HG03060 (cell line): Measurements from ENCODE around the gene RAB3A.
A peak's percentile ranks its signal among the peaks of the same experiment; 100 is the strongest.

Experiments used
- ATAC-seq: cut with Tn5 transposase; IDR thresholded peaks from one replicate; pipeline ENCODE4 v1.9.1; 2021; ENCODE audit warnings: low read depth, moderate number of reproducible peaks; ENCODE audit not compliant: unreplicated experiment

Gene RAB3A

GRCh38 chr19:18203863-18204393 is at the start of gene RAB3A:
Gene RAB3A, minus strand, starts transcription at chr19:18204042. Its CDS starts 1,302 bp downstream, at chr19:18202740.
- ATAC-seq = peak; percentile 80

- ATAC-seq = no peak
Measured at GRCh38 chr19:18253130-18253529, 49.3 kb upstream of the RAB3A start.

- no peak for ATAC-seq
Measured at GRCh38 chr19:18252370-18252717, 48.5 kb upstream of the RAB3A start.

GRCh38 chr19:18251587-18252369 is 47.9 kb upstream of the RAB3A start:
- ATAC-seq = no peak

- ATAC-seq = no peak
Measured at GRCh38 chr19:18249834-18250233, 46.0 kb upstream of the RAB3A start.

GRCh38 chr19:18245297-18245696 is 41.5 kb upstream of the RAB3A start:
- no peak for ATAC-seq

GRCh38 chr19:18239303-18239702 is 35.5 kb upstream of the RAB3A start:
- ATAC-seq = no peak

- no peak for ATAC-seq
Measured at GRCh38 chr19:18234194-18234593, 30.4 kb upstream of the RAB3A start.

- no peak for ATAC-seq
Measured at GRCh38 chr19:18233224-18233825, 29.5 kb upstream of the RAB3A start.

- no peak for ATAC-seq
Measured at GRCh38 chr19:18232540-18233223, 28.8 kb upstream of the RAB3A start.

- no peak for ATAC-seq
Measured at GRCh38 chr19:18231775-18232174, 27.9 kb upstream of the RAB3A start.

- ATAC-seq = no peak
Measured at GRCh38 chr19:18230941-18231734, 27.3 kb upstream of the RAB3A start.

GRCh38 chr19:18229915-18230314 is 26.1 kb upstream of the RAB3A start:
- ATAC-seq = no peak

- ATAC-seq = no peak
Measured at GRCh38 chr19:18229474-18229873, 25.6 kb upstream of the RAB3A start.

GRCh38 chr19:18227781-18228271 is 24.0 kb upstream of the RAB3A start:
- ATAC-seq = no peak

GRCh38 chr19:18226956-18227780 is 23.3 kb upstream of the RAB3A start:
- ATAC-seq = no peak

- ATAC-seq = no peak
Measured at GRCh38 chr19:18225702-18226468, 22.0 kb upstream of the RAB3A start, which contains the start of gene PDE4C. Gene PDE4C, minus strand, starts transcription at chr19:18226438. Its CDS starts 23 bp downstream, at chr19:18226415.

GRCh38 chr19:18225355-18225701 is 21.5 kb upstream of the RAB3A start:
- no peak for ATAC-seq
